IMR-90 (cell line): Measurements from ENCODE around the gene UTF1. TPM values are rescaled to one million over a fixed set of nuclear protein-coding genes. Genes with fewer than 3 reads are reported as not detected.

Source experiments
- ATAC-seq: fragments of 200-7000 bp; cut with Tn5 transposase; 2 replicates; pipeline ENCODE4 v1.9.1; 2020; ENCODE audit warnings: low read depth, mild to moderate bottlenecking, moderate library complexity
- BruUV-seq: library from RNA; stranded (reverse); fragments of 400-500 nt; replicated peaks from 2 replicates; lab custom pipeline; 2021; lab: Mats Ljungman, UMichigan
- CTCF ChIA-PET: fragments of 300-600 bp; formaldehyde crosslinking; extraction: SDS; loops from one replicate; lab custom pipeline; 2021; ENCODE audit warnings: antibody characterized with exemption; lab: Yijun Ruan, JAX
- POLR2A ChIA-PET: fragments of 300-600 bp; sonication (Branson Sonifier 250); formaldehyde crosslinking; loops from one replicate; lab custom pipeline; 2022; ENCODE audit warnings: antibody characterized with exemption; ENCODE audit not compliant: unreplicated experiment; lab: Charles Lee
- DNase-seq: peaks from one replicate; pipeline ENCODE4 v3.0.0; 2013
- H2AFZ ChIP-seq: replicated peaks from 2 replicates; pipeline ENCODE3; 2013; ENCODE audit warnings: low read length, mild to moderate bottlenecking; ENCODE audit not compliant: poor library complexity
- H2AK5ac ChIP-seq: 2 replicates; pipeline ENCODE4 v1.6.1; 2013; ENCODE audit warnings: low read depth, low read length, inconsistent platforms
- H2AK9ac ChIP-seq: replicated peaks from 2 replicates; pipeline ENCODE3; 2013; ENCODE audit warnings: mild to moderate bottlenecking, low read depth, low read length, moderate library complexity; ENCODE audit not compliant: poor library complexity
- H2BK120ac ChIP-seq: 2 replicates; pipeline ENCODE4 v1.6.1; 2013; ENCODE audit warnings: low read depth, low read length, inconsistent platforms
- H2BK15ac ChIP-seq: 3 replicates; pipeline ENCODE4 v1.6.1; 2013; ENCODE audit warnings: low read depth, low read length, inconsistent platforms
- H2BK20ac ChIP-seq: 2 replicates; pipeline ENCODE4 v1.6.1; 2013; ENCODE audit warnings: low read depth, mild to moderate bottlenecking, inconsistent platforms, low read length, moderate library complexity
- H2BK5ac ChIP-seq: 2 replicates; pipeline ENCODE4 v1.6.1; 2013; ENCODE audit warnings: mild to moderate bottlenecking, low read depth, low read length, inconsistent platforms; ENCODE audit not compliant: poor library complexity, severe bottlenecking
- H3K14ac ChIP-seq: replicated peaks from 2 replicates; pipeline ENCODE4 v1.6.1; 2013; ENCODE audit warnings: low read depth, low read length, inconsistent platforms
- H3K18ac ChIP-seq: 2 replicates; pipeline ENCODE4 v1.6.1; 2013; ENCODE audit warnings: low read depth, low read length, control low read depth
- H3K23ac ChIP-seq: 2 replicates; pipeline ENCODE4 v1.6.1; 2013; ENCODE audit warnings: low read depth, low read length, inconsistent platforms
- H3K27ac ChIP-seq: 2 replicates; pipeline ENCODE4 v1.5.1; 2013; ENCODE audit warnings: mild to moderate bottlenecking, control low read depth, low read length; ENCODE audit not compliant: insufficient read depth
- H3K27me3 ChIP-seq: 2 replicates; pipeline ENCODE4 v1.6.1; 2013; ENCODE audit warnings: low read length; ENCODE audit not compliant: control insufficient read depth, insufficient read depth
- H3K36me3 ChIP-seq: 2 replicates; pipeline ENCODE4 v1.6.1; 2013; ENCODE audit warnings: low read length, mixed read lengths; ENCODE audit not compliant: control insufficient read depth, insufficient read depth
- H3K4ac ChIP-seq: 2 replicates; pipeline ENCODE4 v1.6.1; 2013; ENCODE audit warnings: low read depth, low read length, inconsistent platforms
- H3K4me1 ChIP-seq: 2 replicates; pipeline ENCODE4 v1.6.1; 2013; ENCODE audit warnings: low read length, mixed read lengths; ENCODE audit not compliant: control insufficient read depth, insufficient read depth
- H3K4me2 ChIP-seq: 2 replicates; pipeline ENCODE4 v1.6.1; 2013; ENCODE audit warnings: low read depth, mild to moderate bottlenecking, control low read depth, low read length, moderate library complexity
- H3K4me3 ChIP-seq: 2 replicates; pipeline ENCODE4 v1.5.1; 2013; ENCODE audit warnings: low read depth, mild to moderate bottlenecking, control low read depth, low read length, moderate library complexity; ENCODE audit not compliant: insufficient read depth
- H3K56ac ChIP-seq: 2 replicates; pipeline ENCODE4 v1.6.1; 2013; ENCODE audit warnings: low read length, inconsistent platforms; ENCODE audit not compliant: insufficient read depth; ENCODE audit errors: extremely low read depth
- H3K79me1 ChIP-seq, 2 experiments: 2 replicates each; pipeline ENCODE4 v1.6.1; 2013; ENCODE audit warnings: low read length in 2 of 2, inconsistent platforms in 1 of 2, low read depth in 1 of 2
- H3K9ac ChIP-seq: 2 replicates; pipeline ENCODE4 v1.6.1; 2013; ENCODE audit warnings: low read depth, low read length, control low read depth
- H3K9me1 ChIP-seq: 2 replicates; pipeline ENCODE4 v1.6.1; 2013; ENCODE audit warnings: low read length, inconsistent platforms; ENCODE audit not compliant: insufficient read depth
- H3K9me3 ChIP-seq: 2 replicates; pipeline ENCODE4 v1.6.1; 2013; ENCODE audit warnings: low read length; ENCODE audit not compliant: control insufficient read depth, insufficient read depth
- H4K20me1 ChIP-seq: 2 replicates; pipeline ENCODE4 v1.6.1; 2013; ENCODE audit warnings: low read length, inconsistent platforms; ENCODE audit not compliant: insufficient read depth
- H4K5ac ChIP-seq: 2 replicates; pipeline ENCODE4 v1.6.1; 2013; ENCODE audit warnings: mild to moderate bottlenecking, low read depth, low read length, control low read depth
- H4K8ac ChIP-seq, 2 experiments: 2 replicates each; pipeline ENCODE4 v1.6.1; 2013; ENCODE audit warnings: low read depth in 2 of 2, low read length in 2 of 2, control low read depth in 1 of 2, inconsistent platforms in 1 of 2
- H4K91ac ChIP-seq: 2 replicates; pipeline ENCODE4 v1.6.1; 2013; ENCODE audit warnings: low read depth, low read length, inconsistent platforms; ENCODE audit not compliant: insufficient read depth
- NFE2L2 ChIP-seq: fragments of 150-350 bp; IDR thresholded peaks from 2 replicates; pipeline ENCODE4 v1.6.1; 2016; ENCODE audit warnings: low read depth, mild to moderate bottlenecking, low read length
- RAD21 ChIP-seq: IDR thresholded peaks from 2 replicates; pipeline ENCODE4 v1.6.1; 2012; ENCODE audit warnings: low read length, improper control_type of control experiment
- RFX5 ChIP-seq: IDR thresholded peaks from 2 replicates; pipeline ENCODE4 v1.8.0; 2012; ENCODE audit warnings: low read depth, mild to moderate bottlenecking, low read length, moderate library complexity
- WGBS, 2 experiments: methylation state at CpG; one replicate each; pipeline versions ENCODE4 v1.1.5 to v1.1.7; 2013; ENCODE audit warnings: missing lambda C conversion rate in 2 of 2; ENCODE audit not compliant: insufficient read length in 1 of 2; ENCODE audit errors: extremely low coverage in 2 of 2; 5-methylcytosine and 5-hydroxymethylcytosine counted together
- dilution Hi-C: fragments of 300-500 bp; cut with HindIII; formaldehyde crosslinking; loops from one replicate; pipeline ENCODE4 v1.14.3; 2018; ENCODE audit warnings: low sequenced_read_pairs; ENCODE audit not compliant: unreplicated experiment
- in situ Hi-C: fragments of 300-500 bp; cut with MboI; formaldehyde crosslinking; loops from 3 replicates; pipeline ENCODE4 v1.14.3; 2019; ENCODE audit warnings: low sequenced_read_pairs, inconsistent platforms, mixed read lengths
- intact Hi-C: fragments of 100-400 bp; cut with micrococcal nuclease; formaldehyde crosslinking; loops from 2 replicates; pipeline ENCODE4 v1.10.0; 2022
- polyA plus RNA-seq, 3 experiments: library from polyadenylated mRNA; depleted of rRNA; stranded (reverse); fragments of >200 nt; gene quantifications; 2 replicates each; pipeline ENCODE4 v1.2.3, GENCODE V29; 2012; ENCODE audit warnings: low replicate concordance in 1 of 3
- total RNA-seq: library from RNA; depleted of rRNA; stranded (reverse); fragments of >200 nt; gene quantifications from 2 replicates; pipeline ENCODE4 v1.2.3, GENCODE V29; 2012

Gene UTF1
- total and polyA plus RNA-seq, 2 of the 4 experiments (the other 2 are of a cell fraction): not detected

GRCh38 chr10:133276435-133277201 is 46.6 kb downstream of the UTF1 start, which contains the start of gene ADAM8:
TSS of gene ADAM8 (minus strand) at chr10:133276868. CDS start at chr10:133276817, 51 bp downstream.
- H2BK15ac ChIP-seq: no peak within 1 kb of the TSS
- H2AK9ac ChIP-seq: peak within 1 kb of the TSS; percentile 55
- BruUV-seq: no TSS peak
- no peak within 1 kb of the TSS for H3K9ac ChIP-seq
- peaks cover 0 to 3% of the 10 kb centered on the region in 2 experiments; a peak in 1 of 4 replicates for H3K79me1 ChIP-seq
- DNase-seq (no peak), ATAC-seq (peak; percentile 52)
- H3K4me2 ChIP-seq: no peak within 1 kb of the TSS
- H2AK5ac ChIP-seq: 0 out of 2 replicates have a peak within 1 kb of the TSS, but pooled peaks have one; percentile 9
- H3K56ac ChIP-seq: no peak within 1 kb of the TSS
- H3K4me1 ChIP-seq: peaks cover 10% of the 10 kb centered on the region
- peaks cover 9% of the 10 kb centered on the region for H3K27me3 ChIP-seq
- H3K36me3 ChIP-seq: peaks cover 19% of the 10 kb centered on the region
- TF ChIP-seq RFX5 (no peak), RAD21 (no peak), NFE2L2 (no peak)
- in situ Hi-C loops (no loop called here), intact Hi-C loops (loop anchor here (1.0 kb wide), 1 partner anchor 14 kb away; no protein-coding TSS in a partner anchor), dilution Hi-C loops (no loop called here)
- no peak within 1 kb of the TSS for H4K5ac ChIP-seq
- H3K27ac ChIP-seq: no peak within 1 kb of the TSS
- no peak within 1 kb of the TSS for H4K8ac ChIP-seq
- H2BK120ac ChIP-seq: no peak within 1 kb of the TSS
- ChIA-PET CTCF (no interaction called here), POLR2A (no interaction called here)
- no peaks in the 10 kb centered on the region for H3K9me3 ChIP-seq
- H3K23ac ChIP-seq: no peak within 1 kb of the TSS
- 0 out of 2 replicates have a peak, but pooled peaks cover 4% of the 10 kb centered on the region for H3K9me1 ChIP-seq
- WGBS, 2 experiments: 6% methylated on average over 19 of the region's 63 CpGs; no CpG with 5 or more reads in 1 of the 2 experiments
- no peak within 1 kb of the TSS for H3K18ac ChIP-seq
- no peak within 1 kb of the TSS for H2BK5ac ChIP-seq
- H3K4ac ChIP-seq: no peak within 1 kb of the TSS
- H4K20me1 ChIP-seq: peaks cover 7% of the 10 kb centered on the region; the same call in 1 of the 2 replicates
- H3K14ac ChIP-seq: no peak within 1 kb of the TSS
- no peak within 1 kb of the TSS for H2BK20ac ChIP-seq
- H2AFZ ChIP-seq: peak within 1 kb of the TSS; percentile 82
- H3K4me3 ChIP-seq: no peak within 1 kb of the TSS
- H4K91ac ChIP-seq: no peak within 1 kb of the TSS
